ENCODE measurements around the gene PDE2A. TPM values are rescaled to one million over a fixed set of nuclear protein-coding genes. Genes with fewer than 3 reads are reported as not detected.

The PDE2A gene
- total RNA-seq, 1 experiment from 2014 or later = 0.58 TPM

DNA sequence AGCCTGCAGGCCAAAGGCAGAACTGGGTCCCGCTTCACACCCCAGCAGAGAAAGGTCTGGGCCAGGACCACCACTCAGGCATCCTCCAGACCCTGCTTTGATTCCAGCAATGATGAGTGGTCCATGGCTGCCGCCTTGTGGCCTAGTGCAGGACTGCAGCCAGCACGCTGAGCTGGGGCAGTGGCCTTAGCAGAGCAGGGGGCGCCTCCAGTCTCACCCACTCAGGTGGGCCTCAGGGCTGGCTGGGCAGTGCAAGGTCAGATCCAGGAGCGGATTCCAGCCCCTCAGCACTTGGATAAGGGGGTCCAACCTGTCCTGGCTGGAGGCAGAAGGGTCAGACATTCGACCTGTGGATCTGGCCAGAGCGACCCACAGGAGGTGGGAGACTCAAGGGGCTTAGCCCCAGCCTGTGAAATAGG is 9.6 kb upstream of the PDE2A start:
- Histone ChIP-seq H3K4me1 (ENCODE audit: insufficient read depth, low read length, poor library complexity, severe bottlenecking) (no peaks in the 10 kb centered on the region), H3K9me3 (ENCODE audit: low read depth, low read length, poor library complexity, severe bottlenecking) (no peaks in the 10 kb centered on the region), H3K27me3 (replicated peaks; ENCODE audit: insufficient read depth, low read depth, low read length, poor library complexity) (peaks cover 5% of the 10 kb centered on the region), H3K4me3 (ENCODE audit: low read depth, low read length, poor library complexity, severe bottlenecking) (no peak overlapping the region), H3K27ac (ENCODE audit: low read depth, low read length, poor library complexity, severe bottlenecking) (no peak overlapping the region), H3K36me3 (ENCODE audit: insufficient read depth, low read length, poor library complexity, severe bottlenecking) (peaks cover 6% of the 10 kb centered on the region)
- no TSS peak for BruUV-seq (replicated peaks)
- ChIA-PET POLR2A (ENCODE audit: low non-redundant PET) (no interaction called here), CTCF (interaction anchor here (0.6 to 2.2 kb wide), 15 partner anchors 9 to 229 kb away, joined by 3 to 33 read pairs (median 5); partner anchors contain the start of gene STARD10)
- intact Hi-C loops (cut with micrococcal nuclease; ENCODE audit: unreplicated experiment) = loop anchor here (1.0 to 5.0 kb wide), 2 partner anchors 98 to 201 kb away; no protein-coding TSS in a partner anchor
- peak; percentile 68 for DNase-seq (ENCODE audit: low spot score)
- no peak for TF ChIP-seq EZH2 (IDR thresholded peaks at IDR 0.05; ENCODE audit: borderline replicate concordance, low read depth, low read length, poor library complexity, severe bottlenecking)
- TF ChIP-seq, protein P1, sequence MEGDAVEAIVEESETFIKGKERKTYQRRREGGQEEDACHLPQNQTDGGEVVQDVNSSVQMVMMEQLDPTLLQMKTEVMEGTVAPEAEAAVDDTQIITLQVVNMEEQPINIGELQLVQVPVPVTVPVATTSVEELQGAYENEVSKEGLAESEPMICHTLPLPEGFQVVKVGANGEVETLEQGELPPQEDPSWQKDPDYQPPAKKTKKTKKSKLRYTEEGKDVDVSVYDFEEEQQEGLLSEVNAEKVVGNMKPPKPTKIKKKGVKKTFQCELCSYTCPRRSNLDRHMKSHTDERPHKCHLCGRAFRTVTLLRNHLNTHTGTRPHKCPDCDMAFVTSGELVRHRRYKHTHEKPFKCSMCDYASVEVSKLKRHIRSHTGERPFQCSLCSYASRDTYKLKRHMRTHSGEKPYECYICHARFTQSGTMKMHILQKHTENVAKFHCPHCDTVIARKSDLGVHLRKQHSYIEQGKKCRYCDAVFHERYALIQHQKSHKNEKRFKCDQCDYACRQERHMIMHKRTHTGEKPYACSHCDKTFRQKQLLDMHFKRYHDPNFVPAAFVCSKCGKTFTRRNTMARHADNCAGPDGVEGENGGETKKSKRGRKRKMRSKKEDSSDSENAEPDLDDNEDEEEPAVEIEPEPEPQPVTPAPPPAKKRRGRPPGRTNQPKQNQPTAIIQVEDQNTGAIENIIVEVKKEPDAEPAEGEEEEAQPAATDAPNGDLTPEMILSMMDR (conservative IDR thresholded peaks at IDR 0.05; ENCODE audit: low read depth, low read length) = peak; percentile 97

DNA sequence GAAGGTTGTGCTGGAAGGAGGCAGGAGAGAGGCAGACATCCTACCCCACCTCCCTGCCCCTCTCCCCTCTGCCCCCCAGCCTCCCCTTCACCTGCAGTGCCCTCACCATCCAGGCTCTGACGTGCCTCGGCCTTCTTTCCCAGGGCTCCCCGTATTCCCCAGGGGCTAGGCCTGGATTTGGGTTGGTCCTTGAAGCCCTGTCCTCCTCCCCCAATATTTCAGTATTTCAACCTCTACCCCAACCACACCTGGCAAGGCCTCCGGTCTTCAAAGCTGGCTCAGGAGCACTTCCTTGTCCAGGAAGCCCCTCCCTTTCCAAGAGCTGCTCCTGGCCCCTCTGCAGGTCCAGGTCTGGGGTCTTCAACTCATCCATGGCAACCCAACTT is 8.6 kb upstream of the PDE2A start:
- H3K4me3 ChIP-seq (ENCODE audit: low read depth, low read length, poor library complexity, severe bottlenecking) = no peak overlapping the region
- ChIA-PET CTCF (interaction anchor here (1.0 to 1.9 kb wide), 2 partner anchors 96 to 212 kb away, joined by 4 to 26 read pairs; no protein-coding TSS in a partner anchor), POLR2A (ENCODE audit: low non-redundant PET) (no interaction called here)
- no peak overlapping the region for H3K27ac ChIP-seq (ENCODE audit: low read depth, low read length, poor library complexity, severe bottlenecking)
- peaks cover 6% of the 10 kb centered on the region for H3K36me3 ChIP-seq (ENCODE audit: insufficient read depth, low read length, poor library complexity, severe bottlenecking)
- DNase-seq (ENCODE audit: low spot score) = no peak
- H3K9me3 ChIP-seq (ENCODE audit: low read depth, low read length, poor library complexity, severe bottlenecking) = no peaks in the 10 kb centered on the region
- no TSS peak for BruUV-seq (replicated peaks)
- intact Hi-C loops (cut with micrococcal nuclease; ENCODE audit: unreplicated experiment) = loop anchor here (1.0 to 5.0 kb wide), 2 partner anchors 98 to 201 kb away; no protein-coding TSS in a partner anchor
- TF ChIP-seq, protein P1 (conservative IDR thresholded peaks at IDR 0.05; ENCODE audit: low read depth, low read length) = no peak
- TF ChIP-seq EZH2 (IDR thresholded peaks at IDR 0.05; ENCODE audit: borderline replicate concordance, low read depth, low read length, poor library complexity, severe bottlenecking) = no peak
- H3K4me1 ChIP-seq (ENCODE audit: insufficient read depth, low read length, poor library complexity, severe bottlenecking) = no peaks in the 10 kb centered on the region
- H3K27me3 ChIP-seq (replicated peaks; ENCODE audit: insufficient read depth, low read depth, low read length, poor library complexity) = peaks cover 14% of the 10 kb centered on the region

DNA sequence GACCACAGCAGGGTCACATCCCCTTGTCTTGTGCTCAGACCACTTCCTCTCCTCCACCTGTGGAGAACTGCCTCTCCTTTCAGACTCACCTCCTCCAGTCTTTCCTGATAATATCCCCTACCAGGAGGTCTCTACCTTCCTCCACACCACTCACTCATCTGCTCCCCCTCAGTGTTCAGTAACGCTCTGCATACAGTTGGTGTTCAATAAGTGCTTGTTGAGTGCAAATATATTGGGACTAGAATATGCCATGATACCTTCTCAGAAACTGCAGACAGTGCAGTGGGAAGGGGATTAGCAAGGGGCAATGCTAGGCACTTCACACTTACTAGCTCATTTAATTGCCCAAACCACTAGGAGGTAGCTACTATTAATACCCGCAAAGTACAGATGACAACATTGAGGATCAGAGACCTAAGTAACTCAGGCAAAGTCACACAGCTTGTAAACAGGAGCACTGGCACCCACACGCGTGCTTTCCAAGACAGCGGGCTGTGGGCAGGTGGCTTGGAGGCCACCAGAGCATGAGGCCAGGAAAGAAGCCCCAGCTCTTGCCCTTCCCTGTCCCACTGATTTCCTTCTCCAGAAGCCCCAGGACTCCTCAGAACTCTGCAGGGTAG is 8.1 kb upstream of the PDE2A start:
- no peaks in the 10 kb centered on the region for H3K4me1 ChIP-seq (ENCODE audit: insufficient read depth, low read length, poor library complexity, severe bottlenecking)
- H3K27ac ChIP-seq (ENCODE audit: low read depth, low read length, poor library complexity, severe bottlenecking) = no peak overlapping the region
- POLR2A ChIA-PET (ENCODE audit: low non-redundant PET) = no interaction called here
- H3K36me3 ChIP-seq (ENCODE audit: insufficient read depth, low read length, poor library complexity, severe bottlenecking) = peaks cover 6% of the 10 kb centered on the region
- TF ChIP-seq EZH2 (IDR thresholded peaks at IDR 0.05; ENCODE audit: borderline replicate concordance, low read depth, low read length, poor library complexity, severe bottlenecking) = no peak
- TF ChIP-seq, protein P1 (conservative IDR thresholded peaks at IDR 0.05; ENCODE audit: low read depth, low read length) = no peak
- no peak for DNase-seq (ENCODE audit: low spot score)
- no peaks in the 10 kb centered on the region for H3K9me3 ChIP-seq (ENCODE audit: low read depth, low read length, poor library complexity, severe bottlenecking)
- intact Hi-C loops (cut with micrococcal nuclease; ENCODE audit: unreplicated experiment) = loop anchor here (5.0 kb wide), 1 partner anchor 200 kb away; no protein-coding TSS in a partner anchor
- no TSS peak for BruUV-seq (replicated peaks)
- peaks cover 19% of the 10 kb centered on the region for H3K27me3 ChIP-seq (replicated peaks; ENCODE audit: insufficient read depth, low read depth, low read length, poor library complexity)
- no peak overlapping the region for H3K4me3 ChIP-seq (ENCODE audit: low read depth, low read length, poor library complexity, severe bottlenecking)
- CTCF ChIA-PET = interaction anchor here (1.0 kb wide), 1 partner anchor 211 kb away, joined by 4 read pairs; no protein-coding TSS in a partner anchor
